SJSA1 (cell line): ENCODE results near the gene ZNF773. TPM values are rescaled to one million over a fixed set of nuclear protein-coding genes. Genes with fewer than 3 reads are reported as not detected.
"Not testable (repeated sequence)": the region's sequence is repeated elsewhere in the genome, so short reads cannot be mapped to it uniquely, and the experiment has no call there.

Source experiments
- DNase-seq, 2 experiments: peaks; one replicate each; pipeline ENCODE4 v3.0.0-alpha.2; 2015 to 2020; ENCODE audit warnings: low spot score in 2 of 2, low read depth in 1 of 2
- H3K27ac ChIP-seq: fragments of 250-450 bp; sonication (Bioruptor Pico); 2 replicates; pipeline ENCODE4 v1.5.1; 2020; ENCODE audit warnings: mild to moderate bottlenecking, moderate library complexity
- H3K27me3 ChIP-seq: fragments of 250-450 bp; sonication (Bioruptor Pico); replicated peaks from 2 replicates; pipeline ENCODE4 v1.5.1; 2020; ENCODE audit warnings: mild to moderate bottlenecking, moderate library complexity
- H3K36me3 ChIP-seq: fragments of 250-450 bp; sonication (Bioruptor Pico); 2 replicates; pipeline ENCODE4 v1.5.1; 2020; ENCODE audit warnings: mild to moderate bottlenecking
- H3K4me1 ChIP-seq: fragments of 250-450 bp; sonication (Bioruptor Pico); replicated peaks from 2 replicates; pipeline ENCODE4 v1.6.1; 2021; ENCODE audit warnings: mild to moderate bottlenecking
- H3K4me3 ChIP-seq: fragments of 250-450 bp; sonication (Bioruptor Pico); 2 replicates; pipeline ENCODE4 v1.5.1; 2020; ENCODE audit warnings: mild to moderate bottlenecking
- H3K9me3 ChIP-seq: fragments of 250-450 bp; sonication (Bioruptor Pico); replicated peaks from 2 replicates; pipeline ENCODE4 v1.5.1; 2020; ENCODE audit warnings: mild to moderate bottlenecking
- total RNA-seq: library from RNA; depleted of rRNA; stranded (reverse); fragments of >200 nt; shearing (Covaris generic); gene quantifications from 2 replicates; pipeline ENCODE4 v1.2.3, GENCODE V29; 2014; rRNA removed

The ZNF773 gene
- total RNA-seq, 1 experiment from 2014 or later: 13.1 TPM

DNA sequence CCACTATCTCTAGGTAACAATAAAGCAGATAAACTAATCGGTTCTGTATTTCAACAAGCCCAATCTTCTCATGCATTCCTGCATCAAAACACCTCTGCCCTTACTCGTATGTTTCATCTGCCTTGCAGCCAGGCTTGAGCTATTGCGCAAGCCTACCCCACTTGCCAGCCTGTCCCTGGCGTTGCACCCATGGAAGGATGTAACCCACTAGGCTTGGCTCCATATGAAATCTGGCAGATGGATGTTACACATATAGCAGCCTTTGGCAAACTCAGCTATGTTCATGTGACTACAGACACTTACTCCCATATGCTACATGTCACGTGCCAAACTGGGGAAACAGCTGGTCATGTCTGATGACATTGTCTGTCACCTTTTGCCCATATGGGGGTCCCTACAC is 15.5 kb downstream of the ZNF773 start:
- no peaks in the 10 kb centered on the region for H3K4me1 ChIP-seq
- H3K27ac ChIP-seq: no peak overlapping the region
- peaks cover 5% of the 10 kb centered on the region; the same call in 1 of the 2 replicates for H3K36me3 ChIP-seq
- no peak for DNase-seq
- H3K4me3 ChIP-seq: no peak overlapping the region
- H3K27me3 ChIP-seq: no peaks in the 10 kb centered on the region
- peaks cover 23% of the 10 kb centered on the region for H3K9me3 ChIP-seq

DNA sequence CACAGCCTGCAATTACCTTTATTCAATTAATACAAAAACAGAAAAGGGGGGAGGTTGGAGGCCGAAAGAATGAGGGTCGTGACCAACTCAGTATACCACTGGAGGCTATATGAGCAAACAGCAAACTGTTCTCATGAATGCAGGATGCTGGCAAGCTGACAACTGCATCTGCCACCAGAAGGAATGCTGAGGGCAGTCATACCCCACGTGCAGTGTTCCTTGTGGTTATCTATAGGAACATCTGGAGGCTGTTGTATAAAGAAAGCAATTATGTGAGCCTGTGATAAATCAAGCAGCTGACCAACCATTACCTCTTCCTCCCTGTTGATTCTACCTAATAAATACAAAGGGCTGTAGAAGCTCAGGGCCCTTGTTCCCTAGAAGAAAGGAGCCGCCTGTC is 18.3 kb downstream of the ZNF773 start:
- H3K36me3 ChIP-seq, DNase-seq, H3K4me1 ChIP-seq, H3K27ac ChIP-seq, H3K4me3 ChIP-seq, H3K27me3 ChIP-seq: not testable (repeated sequence)
- H3K9me3 ChIP-seq: peaks cover 14% of the 10 kb centered on the region

DNA sequence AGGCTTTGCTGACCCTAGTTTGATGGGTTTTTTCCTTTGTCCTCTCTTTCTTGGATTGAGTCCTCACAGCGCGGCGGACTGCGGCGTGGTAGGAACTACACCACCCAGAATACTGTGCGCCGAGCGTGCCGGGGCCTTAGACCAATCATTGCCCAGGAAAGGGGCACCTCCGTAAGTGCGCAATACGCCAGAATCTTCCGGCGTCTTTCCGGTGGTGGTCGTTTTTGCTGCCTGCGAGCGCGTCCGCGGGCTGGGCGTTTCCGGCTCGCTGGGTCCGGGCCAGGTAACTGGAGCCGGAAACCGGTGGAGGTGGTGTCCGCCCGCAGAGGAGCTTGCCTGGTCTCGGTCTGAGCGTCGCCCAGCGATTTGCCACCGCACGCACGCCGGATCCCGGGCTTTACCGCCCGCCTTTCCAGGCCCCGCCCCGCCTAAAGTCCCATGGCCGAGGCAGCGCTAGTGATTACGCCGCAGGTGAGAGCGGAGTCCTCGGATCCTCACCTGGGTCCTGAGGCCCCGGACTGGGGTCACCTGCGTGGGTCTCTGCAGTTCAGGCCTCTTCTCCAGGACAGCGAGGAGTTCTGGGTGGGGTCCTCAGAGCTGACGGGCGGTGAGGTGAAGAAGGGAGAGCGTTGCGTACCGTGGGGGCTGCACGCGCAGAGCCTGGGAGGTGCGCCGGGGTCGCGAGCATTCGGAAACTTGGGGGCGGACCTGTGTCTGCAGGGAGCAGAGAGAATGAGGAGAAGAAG is 27.6 kb downstream of the ZNF773 start, which contains the start of gene ZNF549:
TSS of gene ZNF549 (plus strand) at position 221 of the 746 bp plus-strand sequence. CDS start at position 439, 218 bp downstream.
- Histone ChIP-seq H3K9me3 (peaks cover 17% of the 10 kb centered on the region), H3K36me3 (peaks cover 27% of the 10 kb centered on the region), H3K4me3 (peak within 1 kb of the TSS; percentile 76), H3K27ac (peak within 1 kb of the TSS; percentile 39; the same call in 1 of the 2 replicates), H3K4me1 (peaks cover 10% of the 10 kb centered on the region), H3K27me3 (no peaks in the 10 kb centered on the region)
- DNase-seq: peak; percentile 80 to 87

DNA sequence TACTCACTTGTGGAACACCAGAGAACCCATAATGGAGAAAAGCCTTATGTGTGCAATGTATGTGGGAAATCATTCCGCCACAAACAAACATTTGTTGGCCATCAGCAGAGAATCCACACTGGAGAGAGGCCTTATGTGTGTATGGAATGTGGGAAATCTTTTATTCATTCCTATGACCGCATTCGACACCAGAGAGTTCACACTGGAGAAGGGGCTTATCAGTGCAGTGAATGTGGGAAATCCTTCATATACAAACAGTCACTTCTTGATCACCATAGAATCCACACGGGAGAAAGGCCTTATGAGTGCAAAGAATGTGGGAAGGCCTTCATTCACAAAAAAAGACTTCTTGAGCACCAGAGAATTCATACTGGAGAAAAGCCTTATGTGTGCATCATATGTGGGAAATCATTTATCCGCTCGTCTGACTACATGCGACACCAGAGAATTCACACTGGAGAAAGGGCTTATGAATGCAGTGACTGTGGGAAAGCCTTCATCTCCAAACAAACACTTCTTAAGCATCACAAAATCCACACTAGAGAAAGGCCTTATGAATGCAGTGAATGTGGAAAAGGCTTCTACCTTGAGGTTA is 38.3 kb downstream of the ZNF773 start:
- no peak overlapping the region for H3K4me3 ChIP-seq
- peaks cover 71% of the 10 kb centered on the region for H3K9me3 ChIP-seq
- no peaks in the 10 kb centered on the region for H3K27me3 ChIP-seq
- H3K36me3 ChIP-seq: peaks cover 88% of the 10 kb centered on the region
- H3K4me1 ChIP-seq: no peaks in the 10 kb centered on the region
- DNase-seq: peak in 1 of 2 experiments; percentile 3
- no peak overlapping the region for H3K27ac ChIP-seq

DNA sequence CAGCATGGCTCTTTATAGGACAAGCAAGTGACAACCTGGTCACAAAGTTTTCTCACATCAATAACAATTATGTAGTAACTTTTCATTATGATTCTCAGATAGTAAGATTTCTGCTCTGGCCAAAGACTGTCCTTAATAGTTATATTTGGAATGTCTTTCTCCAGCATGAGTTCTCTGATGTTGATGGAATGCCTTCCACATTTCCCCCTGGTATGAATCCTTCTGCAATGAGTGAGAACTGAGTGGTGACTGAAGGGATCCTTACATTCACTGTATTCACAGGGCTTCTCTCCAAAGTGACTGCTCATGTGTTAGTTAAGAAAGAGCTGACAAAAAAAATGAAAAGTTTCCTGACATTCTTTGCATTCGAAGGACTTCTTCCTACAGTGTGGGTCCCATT is 46.8 kb downstream of the ZNF773 start:
- H3K4me3 ChIP-seq: no peak overlapping the region
- peaks cover 47% of the 10 kb centered on the region for H3K9me3 ChIP-seq
- no peaks in the 10 kb centered on the region for H3K27me3 ChIP-seq
- H3K36me3 ChIP-seq: peaks cover 100% of the 10 kb centered on the region
- H3K27ac ChIP-seq: no peak overlapping the region
- DNase-seq: no peak
- no peaks in the 10 kb centered on the region for H3K4me1 ChIP-seq

DNA sequence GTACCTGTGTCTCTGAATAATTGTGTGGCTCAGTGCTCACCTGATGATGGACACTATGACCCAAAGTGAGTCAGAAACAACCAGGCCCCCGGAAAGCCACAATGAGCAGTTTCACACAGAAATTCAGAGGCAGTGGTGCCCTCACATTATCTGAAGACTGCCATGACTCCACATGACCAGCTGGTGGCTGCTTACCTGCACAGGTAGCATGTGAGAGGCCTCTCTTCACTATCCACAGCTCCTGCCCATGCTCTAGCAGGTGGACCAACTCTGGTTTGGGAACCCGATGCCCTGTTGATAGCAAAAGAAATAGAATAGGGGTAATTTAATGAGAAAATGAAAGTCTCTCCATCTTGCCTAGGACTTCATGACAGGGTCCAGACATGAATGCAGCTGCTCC is 52.7 kb downstream of the ZNF773 start:
- Histone ChIP-seq H3K9me3 (peaks cover 36% of the 10 kb centered on the region), H3K36me3 (peaks cover 92% of the 10 kb centered on the region), H3K4me3 (no peak overlapping the region)

DNA sequence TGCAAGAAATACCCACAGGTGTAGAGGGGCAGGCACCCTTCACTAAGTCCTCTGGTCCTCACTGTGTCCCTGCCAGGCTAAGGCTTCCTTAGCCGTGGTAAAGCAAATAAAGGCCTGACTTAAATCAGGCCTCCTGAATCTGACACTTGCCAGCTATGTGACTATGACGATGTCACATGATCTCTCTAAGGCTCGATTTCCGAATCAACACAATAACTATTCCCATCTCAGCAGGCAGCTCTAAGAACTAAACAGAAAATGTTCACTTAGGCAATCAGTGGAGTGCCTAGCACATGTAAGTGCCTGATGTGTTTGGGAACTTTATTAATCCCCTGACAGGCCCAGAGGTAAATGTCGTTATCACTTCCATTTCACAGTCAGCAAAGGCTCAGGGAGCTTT is 57.9 kb downstream of the ZNF773 start:
- peaks cover 40% of the 10 kb centered on the region for H3K36me3 ChIP-seq
- no peak overlapping the region for H3K4me3 ChIP-seq
- no peak overlapping the region for H3K27ac ChIP-seq
- H3K27me3 ChIP-seq: no peaks in the 10 kb centered on the region
- peaks cover 14% of the 10 kb centered on the region for H3K4me1 ChIP-seq
- DNase-seq: no peak
- peaks cover 16% of the 10 kb centered on the region; the same call in 1 of the 2 replicates for H3K9me3 ChIP-seq

More for the DNA sequence above, 52.7 kb downstream of the ZNF773 start:
- Histone ChIP-seq H3K27ac (no peak overlapping the region), H3K27me3 (no peaks in the 10 kb centered on the region), H3K4me1 (no peaks in the 10 kb centered on the region)
- no peak for DNase-seq

Other genes starting within 250 kb of the ZNF773 start
- gene ZNF460, start 219.5 kb upstream of the ZNF773 start, total RNA-seq: 39.0 and 39.5 TPM in 2 replicates
- 6.0 and 11.0 TPM in 2 replicates for gene ZNF543, start 179.5 kb upstream of the ZNF773 start, total RNA-seq
- gene ZNF304, start 148.7 kb upstream of the ZNF773 start, total RNA-seq: 11.1 and 11.4 TPM in 2 replicates
- 13.4 and 20.8 TPM in 2 replicates for gene TRAPPC2B, start 136.4 kb upstream of the ZNF773 start, total RNA-seq
- 1.6 and 4.1 TPM in 2 replicates for gene ZNF547, start 136.4 kb upstream of the ZNF773 start, total RNA-seq
- 16.4 and 31.8 TPM in 2 replicates for gene ZNF548, start 110.1 kb upstream of the ZNF773 start, total RNA-seq
- gene ZNF17, start 88.8 kb upstream of the ZNF773 start, total RNA-seq: 7.4 and 10.4 TPM in 2 replicates
- 6.1 and 8.2 TPM in 2 replicates for gene ZNF749, start 64.6 kb upstream of the ZNF773 start, total RNA-seq
- 0.03 TPM in 1 of 2 replicates, not detected in the other for gene VN1R1, start 42.8 kb upstream of the ZNF773 start, total RNA-seq
- gene ZNF772, start 22.4 kb upstream of the ZNF773 start, total RNA-seq: 4.1 and 7.5 TPM in 2 replicates
- gene ZNF419, start 12.2 kb upstream of the ZNF773 start, total RNA-seq: 8.8 and 9.9 TPM in 2 replicates
- gene ZNF549, start 27.4 kb downstream of the ZNF773 start, total RNA-seq: 3.9 and 4.3 TPM in 2 replicates
- 6.6 and 6.8 TPM in 2 replicates for gene ZNF550, start 59.9 kb downstream of the ZNF773 start, total RNA-seq
- 3.6 and 6.1 TPM in 2 replicates for gene ZNF416, start 79.0 kb downstream of the ZNF773 start, total RNA-seq
- 6.1 and 18.0 TPM in 2 replicates for gene ZIK1, start 84.2 kb downstream of the ZNF773 start, total RNA-seq
- 12.6 and 21.4 TPM in 2 replicates for gene ZNF530, start 99.9 kb downstream of the ZNF773 start, total RNA-seq
- 25.0 and 26.3 TPM in 2 replicates for gene ZNF134, start 114.3 kb downstream of the ZNF773 start, total RNA-seq
- 9.7 and 18.5 TPM in 2 replicates for gene ZNF211, start 133.2 kb downstream of the ZNF773 start, total RNA-seq
- gene ZSCAN4, start 169.0 kb downstream of the ZNF773 start, total RNA-seq: not detected in 2 replicates
- 6.3 and 12.2 TPM in 2 replicates for gene ZNF551, start 182.0 kb downstream of the ZNF773 start, total RNA-seq
- 0.91 and 0.92 TPM in 2 replicates for gene ZNF154, start 209.3 kb downstream of the ZNF773 start, total RNA-seq
- 2.0 and 4.8 TPM in 2 replicates for gene ZNF671, start 227.7 kb downstream of the ZNF773 start, total RNA-seq
- 5.7 and 13.0 TPM in 2 replicates for gene ZNF776, start 246.9 kb downstream of the ZNF773 start, total RNA-seq